OCI-LY1 (cell line): ENCODE data around the gene NDST4.

Experiments
- H2AFZ ChIP-seq: fragments of 200-600 bp; sonication (generic), shearing (Covaris generic); 2 replicates; pipeline ENCODE4 v1.6.0; 2014; ENCODE audit warnings: antibody characterized with exemption, mild to moderate bottlenecking, low read length
- H3F3A ChIP-seq: fragments of 200-600 bp; sonication (generic), shearing (Covaris generic); 2 replicates; pipeline ENCODE4 v1.6.0; 2014; ENCODE audit warnings: mild to moderate bottlenecking, antibody characterized with exemption, low read length, moderate library complexity; ENCODE audit not compliant: insufficient read depth
- H3K27ac ChIP-seq: fragments of 200-600 bp; sonication (generic); 2 replicates; pipeline ENCODE4 v1.5.1; 2014; ENCODE audit warnings: low read length, mixed run types, mild to moderate bottlenecking, low read depth; ENCODE audit not compliant: poor library complexity, severe bottlenecking
- H3K27me3 ChIP-seq: fragments of 200-600 bp; sonication (generic); 2 replicates; pipeline ENCODE4 v1.6.0; 2014; ENCODE audit warnings: antibody characterized with exemption, mild to moderate bottlenecking, low read length, moderate library complexity; ENCODE audit not compliant: insufficient read depth
- H3K36me3 ChIP-seq: fragments of 200-600 bp; sonication (generic); 2 replicates; pipeline ENCODE4 v1.6.1; 2014; ENCODE audit warnings: mild to moderate bottlenecking, antibody characterized with exemption, low read length, moderate library complexity, mixed read lengths; ENCODE audit not compliant: insufficient read depth
- H3K4me1 ChIP-seq: fragments of 200-600 bp; sonication (generic); 2 replicates; pipeline ENCODE4 v1.5.1; 2014; ENCODE audit warnings: mild to moderate bottlenecking, low read length, moderate library complexity; ENCODE audit not compliant: insufficient read depth, severe bottlenecking
- H3K4me2 ChIP-seq: fragments of 200-600 bp; sonication (generic), shearing (Covaris generic); 2 replicates; pipeline ENCODE4 v1.6.1; 2014; ENCODE audit warnings: low read length
- H3K4me3 ChIP-seq: fragments of 200-600 bp; sonication (generic); 2 replicates; pipeline ENCODE4 v1.5.1; 2014; ENCODE audit warnings: low read length, low read depth, mild to moderate bottlenecking, mixed read lengths; ENCODE audit not compliant: poor library complexity, severe bottlenecking
- H3K79me2 ChIP-seq: fragments of 200-600 bp; shearing (Covaris generic); 2 replicates; pipeline ENCODE4 v1.6.1; 2016; ENCODE audit warnings: mixed run types, low read length, mixed read lengths; ENCODE audit not compliant: insufficient read depth
- H3K9ac ChIP-seq: fragments of 200-600 bp; sonication (generic), shearing (Covaris generic); 2 replicates; pipeline ENCODE4 v1.6.1; 2014; ENCODE audit warnings: mild to moderate bottlenecking, low read length, mixed read lengths
- H3K9me2 ChIP-seq: fragments of 200-600 bp; sonication (generic), shearing (Covaris generic); 2 replicates; pipeline ENCODE4 v1.6.1; 2014; ENCODE audit warnings: low read depth, mild to moderate bottlenecking, low read length, mixed read lengths
- H3K9me3 ChIP-seq: fragments of 200-600 bp; shearing (Covaris generic); 2 replicates; pipeline ENCODE4 v1.6.1; 2014; ENCODE audit warnings: low read length, mixed read lengths
- H4K20me1 ChIP-seq: fragments of 200-600 bp; sonication (generic), shearing (Covaris generic); 2 replicates; pipeline ENCODE4 v1.6.0; 2016; ENCODE audit warnings: mild to moderate bottlenecking, low read length; ENCODE audit not compliant: insufficient read depth
- CTCF ChIP-seq: fragments of 200-600 bp; sonication (generic), shearing (Covaris generic); IDR thresholded peaks from 2 replicates; pipeline ENCODE4 v1.5.1; 2017; ENCODE audit warnings: mild to moderate bottlenecking, antibody characterized with exemption, low read length, moderate library complexity, mixed read lengths
- EZH2 ChIP-seq: fragments of 200-600 bp; sonication (generic), shearing (Covaris generic); IDR thresholded peaks from 2 replicates; pipeline ENCODE4 v1.8.0; 2017; ENCODE audit warnings: borderline replicate concordance, mixed run types, mild to moderate bottlenecking, antibody characterized with exemption, low read length, moderate library complexity, mixed read lengths

The NDST4 gene

GRCh38 chr4:114998316-114998715, 115.1 kb downstream of the NDST4 start:
- H3K4me2 ChIP-seq: no peak overlapping the region
- no peak overlapping the region for H3K27ac ChIP-seq
- H3K9me2 ChIP-seq: no peaks in the 10 kb centered on the region
- H3K36me3 ChIP-seq: no peaks in the 10 kb centered on the region
- no peaks in the 10 kb centered on the region for H4K20me1 ChIP-seq
- H3K4me3 ChIP-seq: no peak overlapping the region
- H3K9ac ChIP-seq: no peak overlapping the region
- H3K9me3 ChIP-seq: no peaks in the 10 kb centered on the region
- TF ChIP-seq CTCF (no peak), EZH2 (no peak)
- no peaks in the 10 kb centered on the region for H3K27me3 ChIP-seq
- no peaks in the 10 kb centered on the region for H3K4me1 ChIP-seq
- no peak overlapping the region for H2AFZ ChIP-seq
- no peaks in the 10 kb centered on the region for H3K79me2 ChIP-seq
- H3F3A ChIP-seq: no peaks in the 10 kb centered on the region

- Histone ChIP-seq H3K27ac (no peak overlapping the region), H3K9me3 (no peaks in the 10 kb centered on the region), H3K9ac (no peak overlapping the region), H2AFZ (no peak overlapping the region), H3F3A (no peaks in the 10 kb centered on the region), H3K36me3 (no peaks in the 10 kb centered on the region), H3K79me2 (no peaks in the 10 kb centered on the region), H3K4me3 (no peak overlapping the region), H3K4me1 (no peaks in the 10 kb centered on the region), H4K20me1 (no peaks in the 10 kb centered on the region), H3K4me2 (no peak overlapping the region), H3K27me3 (no peaks in the 10 kb centered on the region), H3K9me2 (no peaks in the 10 kb centered on the region)
- TF ChIP-seq EZH2 (no peak), CTCF (no peak)
Measured at GRCh38 chr4:114997576-114998247, 115.7 kb downstream of the NDST4 start.

GRCh38 chr4:114986133-114986532, 127.3 kb downstream of the NDST4 start:
- no peaks in the 10 kb centered on the region for H3F3A ChIP-seq
- H3K27ac ChIP-seq: no peak overlapping the region
- no peaks in the 10 kb centered on the region for H3K36me3 ChIP-seq
- no peak for TF ChIP-seq EZH2
- TF ChIP-seq CTCF: no peak
- no peaks in the 10 kb centered on the region for H3K9me3 ChIP-seq
- no peaks in the 10 kb centered on the region for H4K20me1 ChIP-seq
- no peaks in the 10 kb centered on the region for H3K4me1 ChIP-seq
- H3K27me3 ChIP-seq: no peaks in the 10 kb centered on the region
- H3K4me3 ChIP-seq: no peak overlapping the region
- no peak overlapping the region for H3K4me2 ChIP-seq
- no peak overlapping the region for H3K9ac ChIP-seq
- H3K9me2 ChIP-seq: no peaks in the 10 kb centered on the region
- no peak overlapping the region for H2AFZ ChIP-seq
- H3K79me2 ChIP-seq: no peaks in the 10 kb centered on the region
